ENCODE data around the gene OR51B5.
"Not testable (repeated sequence)": the region's sequence is repeated elsewhere in the genome, so short reads cannot be mapped to it uniquely, and the experiment has no call there.

DNA sequence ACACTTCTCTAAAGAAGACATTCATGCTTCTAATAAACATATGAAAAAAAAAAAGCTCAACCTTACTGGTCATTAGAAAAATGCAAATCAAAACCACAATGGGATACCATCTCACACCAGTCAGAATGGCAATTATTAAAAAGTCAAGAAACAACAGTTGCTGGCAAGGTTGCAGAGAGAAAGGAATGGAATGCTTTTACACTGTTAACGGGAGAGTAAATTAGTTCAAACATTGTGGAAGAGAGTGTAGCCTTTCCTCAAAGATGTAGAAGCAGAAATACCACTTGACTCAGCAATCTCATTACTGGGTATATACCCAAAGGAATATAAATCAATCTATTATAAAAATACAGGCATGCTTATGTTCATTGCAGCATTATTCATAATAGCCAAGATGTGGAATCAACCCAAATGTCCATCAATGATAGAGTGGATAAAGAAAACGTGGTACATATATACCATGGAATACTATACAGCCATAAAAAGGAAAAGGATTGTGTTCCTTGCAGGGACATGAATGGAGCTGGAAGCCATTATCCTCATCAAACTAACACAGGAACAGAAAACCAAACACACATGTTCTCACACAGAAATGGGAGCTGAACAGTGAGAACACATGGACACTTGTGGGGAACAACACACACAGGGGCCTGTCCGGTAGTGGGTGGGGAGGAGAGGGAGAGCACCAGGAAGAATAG lies 29.8 kb downstream of the OR51B5 start:
- not testable (repeated sequence) for TF ChIP-seq FOXP2 (optimal IDR thresholded peaks at IDR 0.05; ENCODE audit: control extremely low read depth, extremely low read length, insufficient read depth); POLR2AphosphoS5 (IDR thresholded peaks at IDR 0.05; ENCODE audit: borderline replicate concordance, low read depth, low read length); EZH2 (IDR thresholded peaks at IDR 0.05)
